H1 (cell line): ENCODE data around the gene HES3. TPM values are rescaled to one million over a fixed set of nuclear protein-coding genes. Genes with fewer than 3 reads are reported as not detected.

ENCODE experiments used
- CBX5 ChIP-seq: fragments of 300-800, 300-1000 bp; sonication (generic); IDR thresholded peaks from 2 replicates; pipeline ENCODE4 v1.7.1; 2016; ENCODE audit warnings: antibody characterized with exemption, low read length, low read depth
- CEBPB ChIP-seq: IDR thresholded peaks from 2 replicates; pipeline ENCODE4 v1.6.1; 2012; ENCODE audit warnings: low read depth, low read length
- RNF2 ChIP-seq: fragments of 200-900, 300-1000 bp; sonication (generic); IDR thresholded peaks from 2 replicates; pipeline ENCODE4 v1.7.1; 2016; ENCODE audit warnings: borderline replicate concordance, low read depth, mild to moderate bottlenecking, antibody characterized with exemption, low read length; ENCODE audit not compliant: poor library complexity, severe bottlenecking; ENCODE audit errors: missing control alignments
- polyA plus RNA-seq, 7 experiments: library from polyadenylated mRNA; depleted of rRNA in 3 of 7; stranded (reverse) in 5 of 7; unstranded in 2 of 7; fragments of >200 nt in 5 of 7; fragments of 200-250 nt in 2 of 7; gene quantifications; 1 replicate in 5 of 7; 2 replicates in 1 of 7; 4 replicates in 1 of 7; pipeline versions ENCODE4 v1.2.1 to v1.2.3, GENCODE V29; 2011 to 2013; ENCODE audit warnings: missing spikeins in 2 of 7, mixed read lengths in 2 of 7
- total RNA-seq: library from RNA; stranded (reverse); fragmentation: NEBNext Ultra II Directional; extraction: Animal tissue kit (Norgen Biotek cat#: 25700); gene quantifications from 2 replicates; pipeline ENCODE4 v1.2.1, GENCODE V29; 2021

HES3 gene
- total and polyA plus RNA-seq, 2 of the 8 experiments (the other 6 are each of a cell fraction or from before 2014, with no cell fraction given) = 38.8 to 54.3 TPM

GRCh38 chr1:6234502-6235295 is 9.3 kb upstream of the HES3 start (continued):
- TF ChIP-seq CEBPB = no peak
- TF ChIP-seq CBX5 = no peak
- TF ChIP-seq RNF2 = no peak
